Stimulated activated CD4-positive, alpha-beta T cell treated with anti-CD3 and anti-CD28 coated beads, Interleukin-4, amount 100 ng/mL, for 48 hours (primary cell): ENCODE results near the gene FBXL2.

Source experiments
- DNase-seq, 2 donors: peaks; one replicate each; pipeline ENCODE4 v3.0.0-alpha.2; 2020; ENCODE audit warnings: low read depth in 2 of 2

Gene FBXL2, protein sequence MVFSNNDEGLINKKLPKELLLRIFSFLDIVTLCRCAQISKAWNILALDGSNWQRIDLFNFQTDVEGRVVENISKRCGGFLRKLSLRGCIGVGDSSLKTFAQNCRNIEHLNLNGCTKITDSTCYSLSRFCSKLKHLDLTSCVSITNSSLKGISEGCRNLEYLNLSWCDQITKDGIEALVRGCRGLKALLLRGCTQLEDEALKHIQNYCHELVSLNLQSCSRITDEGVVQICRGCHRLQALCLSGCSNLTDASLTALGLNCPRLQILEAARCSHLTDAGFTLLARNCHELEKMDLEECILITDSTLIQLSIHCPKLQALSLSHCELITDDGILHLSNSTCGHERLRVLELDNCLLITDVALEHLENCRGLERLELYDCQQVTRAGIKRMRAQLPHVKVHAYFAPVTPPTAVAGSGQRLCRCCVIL

GRCh38 chr3:33277193-33277882 is at the start of gene FBXL2:
FBXL2 (plus strand) TSS chr3:33277442; CDS start chr3:33277513, 71 bp downstream.
- DNase-seq, result peak; percentile 9 to 37

DNA sequence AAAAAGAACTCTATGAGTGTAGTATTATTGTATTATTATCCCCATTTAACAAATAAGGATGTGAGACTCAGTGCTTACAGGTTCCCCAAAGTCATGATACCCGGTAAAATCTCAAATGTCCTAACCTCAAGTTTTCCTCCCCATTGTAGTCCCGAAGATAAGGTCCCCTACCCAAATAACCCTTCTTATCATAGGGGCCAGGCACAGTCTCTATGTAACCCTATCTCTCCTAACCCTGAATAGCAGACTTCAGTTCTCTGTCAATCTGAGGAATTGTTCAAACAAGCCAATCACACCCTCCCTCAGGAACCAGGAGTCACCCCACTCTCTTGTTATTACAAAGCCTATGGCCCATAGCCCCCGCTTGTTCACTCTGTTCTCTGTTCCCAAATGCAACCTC is 48.2 kb upstream of the FBXL2 start:
- no peak for DNase-seq

DNA sequence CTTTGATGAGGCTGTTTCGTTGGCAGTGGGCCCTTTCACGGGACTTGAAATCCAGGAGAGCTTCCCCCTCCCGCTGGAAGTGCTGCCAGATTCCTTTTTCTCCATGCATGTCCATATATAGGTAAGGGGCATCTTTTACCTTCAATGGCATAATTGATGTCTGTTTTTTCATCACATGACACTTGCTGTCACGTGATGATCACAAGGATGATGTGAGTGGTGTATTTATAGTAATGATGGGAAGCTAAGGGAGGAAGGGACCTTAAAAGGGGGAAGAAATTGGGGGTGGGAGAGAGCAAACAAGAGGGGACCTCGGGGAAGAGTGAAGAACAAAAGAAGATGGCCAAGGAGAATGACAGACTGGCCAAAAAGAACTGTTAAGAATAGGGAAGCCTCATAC is 47.3 kb upstream of the FBXL2 start:
- DNase-seq, result no peak

GRCh38 chr3:33231756-33232465 is 45.3 kb upstream of the FBXL2 start:
- no peak for DNase-seq

DNA sequence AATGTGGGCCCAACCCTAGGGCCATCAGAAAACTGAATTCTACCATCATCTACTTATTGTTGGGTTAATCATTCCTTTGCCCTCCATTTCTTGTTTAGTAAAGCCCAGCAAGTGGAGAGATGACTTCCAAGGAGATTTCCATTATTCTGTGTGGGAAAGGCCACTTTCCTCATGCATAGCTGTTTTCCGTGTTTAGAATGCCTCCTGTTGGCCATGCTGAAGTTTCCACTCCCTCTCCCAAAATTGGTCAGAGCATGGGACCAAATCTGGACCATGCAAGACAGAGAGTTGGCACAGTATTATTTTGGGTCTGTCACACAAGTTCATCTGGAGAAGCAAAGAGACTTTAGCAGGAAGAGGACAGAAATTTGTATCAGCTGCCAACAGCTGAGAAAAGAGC is 43.4 kb upstream of the FBXL2 start:
- no peak for DNase-seq

- DNase-seq, result no peak
These were observed 41.2 kb upstream of the FBXL2 start for GRCh38 chr3:33236005-33236404.

DNA sequence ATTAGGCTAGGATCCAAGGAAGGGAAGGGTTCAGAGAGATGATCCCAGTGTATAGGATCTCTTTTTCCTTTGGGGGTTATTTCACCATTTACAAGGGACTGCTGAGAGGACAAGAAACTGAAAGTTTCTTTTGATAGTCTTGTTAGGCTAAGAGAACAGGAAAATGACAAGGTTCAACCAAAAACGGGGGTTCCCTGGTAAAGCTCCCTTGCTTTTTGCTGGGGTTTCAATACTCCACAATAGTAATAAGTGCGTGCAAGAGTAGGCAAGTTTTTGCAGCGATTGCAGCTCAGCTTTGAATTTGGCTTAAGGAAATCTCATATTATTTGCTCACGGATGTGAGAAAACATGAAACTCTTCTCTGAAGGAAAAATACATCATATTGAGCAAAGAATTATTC is 39.8 kb upstream of the FBXL2 start:
- no peak for DNase-seq

DNA sequence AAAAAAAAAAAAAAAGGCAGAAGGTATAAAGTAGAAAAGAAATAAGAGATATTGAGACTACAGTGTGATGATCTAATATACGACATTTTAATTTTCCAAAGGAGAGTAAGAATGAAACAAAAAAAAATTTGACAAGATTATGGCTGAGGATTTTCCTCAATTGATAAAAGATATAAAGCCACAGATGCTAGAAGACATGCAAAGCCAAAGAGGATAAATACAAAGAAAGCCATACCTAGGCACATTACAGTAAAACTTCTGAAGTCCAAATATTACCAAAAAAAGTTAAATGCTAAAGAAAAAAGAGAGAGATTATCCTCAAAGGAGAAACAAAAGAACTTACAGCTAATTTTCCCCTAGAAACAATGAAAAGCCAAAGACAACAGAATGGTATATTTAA is 38.3 kb upstream of the FBXL2 start:
- DNase-seq, result no peak

DNA sequence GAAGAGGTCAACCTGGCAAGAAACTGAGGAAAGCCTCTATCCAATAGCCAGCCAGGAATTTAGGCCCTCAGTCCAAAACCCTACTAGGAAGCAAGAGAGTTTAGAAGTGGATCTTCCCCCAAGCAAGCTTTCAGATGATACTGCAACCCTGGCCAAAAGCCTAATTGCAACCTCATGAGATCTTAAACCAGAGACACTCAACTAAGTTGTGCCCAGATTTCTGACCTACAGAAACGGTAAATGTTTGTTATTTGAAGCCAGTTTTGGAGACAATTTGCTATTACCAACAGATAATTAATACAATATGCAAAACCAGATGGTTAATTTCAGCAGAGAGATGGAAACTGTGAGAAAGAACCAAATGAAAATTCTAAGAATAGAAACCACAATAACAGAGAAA is 37.0 kb upstream of the FBXL2 start:
- DNase-seq, result no peak

DNA sequence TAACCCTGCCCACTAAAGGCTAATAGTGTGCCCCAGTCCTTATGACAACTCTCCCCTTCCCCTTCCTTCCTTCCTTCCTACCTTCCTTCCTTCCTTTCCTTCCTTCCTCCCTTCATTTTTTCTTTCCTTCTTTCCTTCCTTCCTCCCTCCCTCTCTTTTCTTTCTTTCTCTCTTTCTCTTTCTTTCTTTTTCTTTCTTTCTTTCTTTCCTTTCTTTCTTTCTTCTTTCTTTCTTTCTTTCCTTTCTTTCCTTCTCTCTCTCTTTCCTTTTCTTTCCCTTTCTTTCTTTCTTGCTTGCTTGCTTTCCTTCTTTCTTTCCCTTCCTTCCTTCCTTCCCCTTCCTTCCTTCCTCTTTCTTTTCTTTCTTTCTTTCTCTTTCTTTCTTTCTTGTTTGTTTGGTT is 30.5 kb upstream of the FBXL2 start:
- no peak for DNase-seq

DNA sequence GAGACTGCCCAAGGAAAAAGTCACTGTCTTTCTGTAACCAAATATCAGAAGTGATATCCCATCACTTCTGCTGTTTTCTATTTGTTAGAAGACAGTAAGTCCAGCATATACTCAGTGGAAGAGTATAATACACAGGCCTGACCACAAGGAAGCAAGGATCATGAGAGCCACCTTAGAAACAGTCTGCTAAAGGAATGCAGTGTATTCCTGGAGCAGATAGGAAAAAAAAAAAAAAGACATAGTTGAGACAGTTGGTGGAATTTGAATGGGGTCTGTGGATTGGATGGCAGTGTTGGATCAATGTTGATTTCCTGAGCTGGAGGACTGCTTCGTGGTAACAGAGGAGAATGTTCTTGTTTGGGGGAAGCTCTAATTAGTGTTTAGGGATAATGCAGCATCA is 26.5 kb upstream of the FBXL2 start:
- DNase-seq, result no peak

DNA sequence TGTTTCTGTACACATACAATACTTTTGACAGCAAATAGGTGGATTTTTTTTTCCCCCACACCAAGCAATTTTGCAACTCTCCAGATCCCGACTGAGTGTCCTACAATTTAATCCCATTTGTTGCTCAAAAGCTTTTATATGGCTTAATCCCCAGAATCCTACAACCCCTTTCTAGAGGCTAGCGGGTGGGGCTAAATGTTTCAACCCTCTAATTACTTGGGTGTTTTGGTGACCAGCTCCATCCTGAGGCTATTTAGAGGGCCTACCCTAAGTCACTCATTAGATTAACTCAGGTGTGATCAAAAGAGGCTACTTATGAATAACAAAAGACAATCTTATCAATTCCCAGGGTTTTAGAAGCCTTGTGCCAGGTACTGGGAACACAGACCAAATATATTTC is 21.0 kb upstream of the FBXL2 start:
- no peak for DNase-seq

- no peak for DNase-seq
These were observed 17.1 kb upstream of the FBXL2 start for GRCh38 chr3:33260104-33260503.

GRCh38 chr3:33269385-33269784 is 7.9 kb upstream of the FBXL2 start:
- DNase-seq, result no peak

- DNase-seq, result no peak
These were observed 5.9 kb upstream of the FBXL2 start for GRCh38 chr3:33271324-33271723.

DNA sequence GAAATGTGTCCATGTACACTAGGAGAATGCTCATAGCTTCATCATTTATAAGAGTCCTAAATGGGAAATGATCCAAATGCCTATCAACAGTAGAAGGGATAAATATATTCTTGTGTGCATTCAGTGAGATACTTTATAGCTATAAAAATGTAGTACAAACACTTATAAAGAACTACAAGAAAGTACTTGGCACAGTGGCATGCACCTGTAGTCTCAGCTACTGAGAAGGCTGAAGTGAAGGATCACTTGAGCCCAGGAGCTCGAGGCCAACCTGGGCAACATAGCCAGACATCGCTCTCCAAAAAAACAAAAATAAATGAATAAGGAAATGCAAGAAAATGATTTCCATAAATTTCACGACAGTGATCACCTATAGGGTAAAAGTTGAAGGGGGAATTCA is 3.6 kb upstream of the FBXL2 start:
- no peak for DNase-seq

- DNase-seq, result no peak
These were observed 921 bp downstream of the FBXL2 start for GRCh38 chr3:33278163-33278562.

- no peak for DNase-seq
These were observed 10.5 kb downstream of the FBXL2 start for GRCh38 chr3:33287672-33288282.

DNA sequence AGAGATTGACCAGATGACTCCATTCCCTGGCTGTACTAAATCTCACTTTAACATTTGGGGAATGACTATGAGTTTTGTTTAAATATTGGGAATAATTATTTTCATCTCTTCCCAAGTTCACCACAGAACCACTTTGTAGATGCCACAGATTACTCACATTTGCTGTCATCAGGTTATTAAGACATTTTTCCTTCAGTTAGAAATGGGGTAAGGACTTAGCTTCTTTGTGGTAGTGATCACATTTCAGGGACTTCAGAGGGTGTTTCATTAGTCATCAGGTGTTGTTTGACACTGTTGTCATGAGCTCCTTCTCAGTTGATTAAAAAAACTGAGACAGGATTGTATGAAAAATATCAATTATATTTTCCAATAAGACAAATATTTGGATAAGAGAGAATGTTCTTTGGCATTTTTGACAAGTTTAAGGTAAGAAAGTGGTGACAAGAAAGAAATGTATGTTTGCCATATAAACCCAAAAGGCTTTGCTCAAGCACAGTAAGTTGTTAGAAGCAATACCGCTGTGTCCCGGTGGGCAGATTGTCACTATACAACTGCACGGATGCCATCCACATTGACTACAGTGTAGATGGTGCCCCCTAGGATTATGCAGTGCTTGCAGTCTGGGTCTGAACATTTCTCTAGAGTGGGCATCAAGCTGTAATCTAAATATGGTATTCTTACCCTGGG is 22.3 kb downstream of the FBXL2 start:
- DNase-seq, result no peak

DNA sequence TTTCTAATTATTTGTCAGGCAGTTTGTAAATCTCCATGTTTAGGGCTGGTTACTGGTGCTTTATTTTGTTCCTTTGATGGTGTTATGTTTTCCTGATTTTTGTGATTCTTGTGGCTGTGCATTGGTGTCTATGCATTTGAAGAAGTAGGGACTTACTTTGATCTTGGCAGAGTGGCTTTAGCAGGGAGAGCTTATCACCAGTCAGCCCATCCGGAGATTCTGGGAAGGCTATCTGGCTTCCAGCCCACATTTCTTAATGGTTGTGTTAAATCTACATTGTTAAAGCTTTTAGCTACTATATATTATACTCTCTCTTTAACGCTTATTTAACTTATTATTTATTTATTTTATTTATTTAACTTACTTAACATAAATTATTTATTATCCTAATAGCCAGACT is 35.1 kb downstream of the FBXL2 start:
- DNase-seq, result no peak

DNA sequence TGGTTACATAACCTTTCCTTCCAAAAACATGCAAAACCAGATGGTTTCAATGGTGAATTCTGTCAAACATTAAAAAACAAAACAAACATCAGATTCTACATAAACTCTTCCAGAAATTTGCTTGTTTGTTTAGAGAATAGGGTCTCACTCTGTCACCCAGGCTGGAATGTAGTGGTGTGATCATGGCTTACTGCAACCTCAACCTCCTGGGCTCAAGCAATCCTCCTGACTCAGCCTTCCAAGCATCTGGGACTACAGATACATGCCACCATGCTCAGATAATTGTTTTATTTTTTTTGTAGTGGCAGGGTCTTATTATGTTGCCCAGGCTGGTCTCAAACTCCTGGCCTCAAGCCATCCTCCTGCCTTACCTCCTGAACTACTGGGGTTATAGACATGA is 36.1 kb downstream of the FBXL2 start:
- DNase-seq, result no peak

DNA sequence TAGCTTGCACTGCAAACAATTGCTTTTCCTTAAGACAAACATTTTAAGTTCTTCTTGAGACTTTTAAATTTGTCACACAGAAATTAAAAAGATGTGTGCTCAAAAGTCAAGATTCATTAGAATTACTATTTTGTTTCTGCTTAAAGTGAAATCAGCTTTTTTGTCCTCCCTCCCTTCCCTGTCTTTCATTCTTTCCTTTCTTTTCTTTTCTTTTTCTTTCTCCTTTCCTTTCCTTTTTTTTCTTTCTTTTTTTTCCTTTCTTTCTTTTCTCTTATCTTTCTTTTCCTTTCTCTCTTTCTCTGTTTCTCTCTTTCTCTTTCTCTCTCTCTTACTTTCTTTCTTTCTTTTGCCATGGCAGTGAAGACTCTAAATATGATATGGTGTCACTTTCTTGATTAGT is 37.8 kb downstream of the FBXL2 start:
- DNase-seq, result no peak
